Neural crest cell (in vitro differentiated cells): Measurements from ENCODE around the gene RGL1. TPM values are rescaled to one million over a fixed set of nuclear protein-coding genes. Genes with fewer than 3 reads are reported as not detected.

Experiments used
- DNase-seq: peaks from one replicate; pipeline ENCODE4 v3.0.0; 2021; ENCODE audit warnings: low read depth, mixed read lengths, low spot score
- H3K27ac Mint-ChIP-seq: one replicate; pipeline ENCODE4 v1.8.0; 2021; ENCODE audit warnings: mild to moderate bottlenecking, mixed read lengths; ENCODE audit not compliant: unreplicated experiment
- H3K27me3 Mint-ChIP-seq: 2 replicates; pipeline ENCODE4 v1.8.0; 2021; ENCODE audit warnings: low read depth, mild to moderate bottlenecking, mixed read lengths
- H3K36me3 Mint-ChIP-seq: 2 replicates; pipeline ENCODE4 v1.8.0; 2021; ENCODE audit warnings: low read depth, mild to moderate bottlenecking, mixed read lengths
- H3K4me1 Mint-ChIP-seq: 2 replicates; pipeline ENCODE4 v1.8.0; 2021; ENCODE audit warnings: mixed read lengths
- H3K4me3 Mint-ChIP-seq: one replicate; pipeline ENCODE4 v1.8.0; 2021; ENCODE audit warnings: mild to moderate bottlenecking, mixed read lengths
- H3K9me3 Mint-ChIP-seq: 2 replicates; pipeline ENCODE4 v1.8.0; 2021; ENCODE audit warnings: mixed read lengths
- CTCF ChIP-seq: fragments of 200-600 bp; sonication (generic); conservative IDR thresholded peaks from 2 replicates; pipeline ENCODE4 v1.5.0; 2021; ENCODE audit warnings: antibody characterized with exemption, mild to moderate bottlenecking
- total RNA-seq: library from RNA; stranded (reverse); gene quantifications from 2 replicates; pipeline ENCODE4 v1.2.1, GENCODE V29; 2021

The RGL1 gene
- total RNA-seq, 1 donor from 2014 or later, result 13.6 TPM

GRCh38 chr1:183842795-183843144 lies 37.9 kb downstream of the RGL1 start:
- Mint-ChIP-seq H3K9me3 (no peaks in the 10 kb centered on the region), H3K4me3 (no peak overlapping the region), H3K27ac (no peak overlapping the region), H3K4me1 (peaks cover 7% of the 10 kb centered on the region), H3K36me3 (peaks cover 13% of the 10 kb centered on the region), H3K27me3 (no peaks in the 10 kb centered on the region)
- DNase-seq, result no peak
- no peak for TF ChIP-seq CTCF

DNA sequence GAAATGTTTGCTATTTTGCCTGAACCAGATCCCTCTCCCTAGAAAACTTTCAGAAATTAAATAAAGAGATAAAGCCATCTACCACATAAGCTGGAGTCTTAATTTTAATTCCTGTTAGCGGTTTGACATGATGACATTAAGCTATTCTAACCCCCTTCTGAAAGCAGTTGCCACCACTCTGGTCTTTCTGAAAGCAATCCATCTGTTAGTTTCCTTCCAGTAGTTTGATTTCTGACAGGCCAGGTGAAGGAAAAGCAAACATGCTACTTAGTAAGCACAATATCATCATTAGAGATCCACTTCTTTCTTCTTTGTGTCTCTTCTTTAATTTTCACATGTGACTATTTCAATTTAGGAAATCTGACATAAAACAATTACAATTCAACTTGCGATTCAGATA lies 39.9 kb downstream of the RGL1 start:
- Mint-ChIP-seq H3K27ac (no peak overlapping the region), H3K27me3 (no peaks in the 10 kb centered on the region), H3K36me3 (peaks cover 5% of the 10 kb centered on the region), H3K4me1 (peaks cover 7% of the 10 kb centered on the region), H3K9me3 (no peaks in the 10 kb centered on the region), H3K4me3 (no peak overlapping the region)
- DNase-seq, result no peak
- TF ChIP-seq CTCF, result no peak

- Mint-ChIP-seq H3K27me3 (no peaks in the 10 kb centered on the region), H3K4me1 (peaks cover 7% of the 10 kb centered on the region), H3K4me3 (no peak overlapping the region), H3K27ac (no peak overlapping the region), H3K36me3 (peaks cover 5% of the 10 kb centered on the region), H3K9me3 (no peaks in the 10 kb centered on the region)
- no peak for TF ChIP-seq CTCF
- DNase-seq, result no peak
Measured at GRCh38 chr1:183845681-183846080, 40.8 kb downstream of the RGL1 start.

DNA sequence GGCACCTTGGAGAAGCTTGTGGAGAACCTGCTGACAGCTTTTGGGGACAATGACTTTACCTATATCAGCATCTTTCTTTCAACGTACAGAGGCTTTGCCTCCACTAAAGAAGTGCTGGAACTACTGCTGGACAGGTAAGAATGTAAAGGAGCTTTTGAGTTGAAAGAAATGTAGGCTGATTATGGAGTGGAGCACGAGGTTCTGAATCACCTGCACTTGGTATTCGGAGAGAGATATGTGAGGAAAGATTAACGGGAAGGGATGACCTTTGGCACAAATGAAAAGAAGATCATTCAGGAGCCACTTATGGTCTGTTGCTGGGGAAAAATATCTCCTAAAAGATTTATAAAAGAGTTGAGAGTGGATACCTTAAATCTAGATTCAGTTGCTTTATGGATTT lies 42.7 kb downstream of the RGL1 start:
- no peak overlapping the region for H3K4me3 Mint-ChIP-seq
- no peaks in the 10 kb centered on the region for H3K9me3 Mint-ChIP-seq
- H3K4me1 Mint-ChIP-seq, result peaks cover 4% of the 10 kb centered on the region
- no peak for DNase-seq
- H3K36me3 Mint-ChIP-seq, result peaks cover 5% of the 10 kb centered on the region
- no peaks in the 10 kb centered on the region for H3K27me3 Mint-ChIP-seq
- no peak overlapping the region for H3K27ac Mint-ChIP-seq
- no peak for TF ChIP-seq CTCF

DNA sequence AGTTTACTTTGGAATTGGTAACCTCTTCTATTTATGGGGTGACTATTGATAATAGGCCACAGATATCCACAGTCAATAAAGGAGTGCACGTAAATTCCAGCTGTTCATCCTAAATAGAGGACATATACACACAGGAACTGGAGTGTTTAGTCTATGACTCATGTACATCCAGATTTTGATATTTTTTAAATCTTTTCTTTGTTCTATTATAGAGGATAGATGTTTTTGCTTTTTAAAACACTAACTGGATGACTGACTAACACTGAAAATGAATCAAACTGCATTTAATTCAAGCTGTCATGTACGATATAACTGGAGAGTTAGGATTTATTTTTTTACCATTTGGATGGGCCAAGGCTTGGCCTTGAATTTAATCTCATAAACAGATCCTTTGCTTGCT lies 45.9 kb downstream of the RGL1 start:
- DNase-seq, result no peak
- no peaks in the 10 kb centered on the region for H3K4me1 Mint-ChIP-seq
- no peak overlapping the region for H3K4me3 Mint-ChIP-seq
- H3K27me3 Mint-ChIP-seq, result no peaks in the 10 kb centered on the region
- peaks cover 3% of the 10 kb centered on the region for H3K36me3 Mint-ChIP-seq
- no peaks in the 10 kb centered on the region for H3K9me3 Mint-ChIP-seq
- no peak for TF ChIP-seq CTCF
- no peak overlapping the region for H3K27ac Mint-ChIP-seq

DNA sequence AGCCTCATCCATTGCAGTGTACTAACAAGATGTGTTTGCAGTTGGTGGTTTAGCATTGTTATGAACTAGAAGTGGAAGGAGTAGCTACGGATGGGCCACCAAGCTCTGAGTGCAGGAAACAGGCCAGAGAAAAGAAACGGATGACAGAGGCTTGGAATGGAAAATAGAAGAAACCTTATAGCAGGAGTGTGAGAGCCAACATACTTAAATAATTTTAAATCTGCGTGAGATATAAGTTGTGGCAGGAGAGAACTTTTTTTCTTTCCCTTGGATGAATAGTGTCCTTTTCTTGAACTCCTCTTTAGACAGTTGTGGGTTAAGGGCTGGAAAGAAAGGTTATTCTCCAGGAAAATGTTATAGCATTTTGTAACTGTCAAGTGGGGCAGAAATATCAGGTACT lies 54.2 kb downstream of the RGL1 start:
- H3K27ac Mint-ChIP-seq, result no peak overlapping the region
- no peaks in the 10 kb centered on the region for H3K9me3 Mint-ChIP-seq
- H3K27me3 Mint-ChIP-seq, result no peaks in the 10 kb centered on the region
- no peak for DNase-seq
- peaks cover 3% of the 10 kb centered on the region for H3K4me1 Mint-ChIP-seq
- H3K4me3 Mint-ChIP-seq, result no peak overlapping the region
- TF ChIP-seq CTCF, result no peak
- peaks cover 7% of the 10 kb centered on the region for H3K36me3 Mint-ChIP-seq
